ENCODE measurements around the gene NFKBIE. TPM values are rescaled to one million over a fixed set of nuclear protein-coding genes. Genes with fewer than 3 reads are reported as not detected.
A peak's percentile ranks its signal among the peaks of the same experiment; 100 is the strongest.
"Not testable (repeated sequence)": the region's sequence is repeated elsewhere in the genome, so short reads cannot be mapped to it uniquely, and the experiment has no call there.

The NFKBIE gene
- 10 to 100 TPM in 3 of 6 experiments, 1 to 10 TPM in 3; 2.5 to 30.2 (median 10.8) TPM for total RNA-seq
- long read RNA-seq: 0 reads

- TF ChIP-seq CTCF (IDR thresholded peaks at IDR 0.05) (peak; percentile 13 to 24 (median 18)), POLR2A (IDR thresholded peaks at IDR 0.05) (peak; percentile 94)
- intact Hi-C loops (cut with DNase I): loop anchor here (5.0 kb wide), 1 partner anchor 72 kb away; no protein-coding TSS in a partner anchor
- DNase-seq: peak; percentile 97 to 99 (median 98)
- H3K4me1 ChIP-seq: peaks cover 0 to 16% (median 7%) of the 10 kb centered on the region in 4 donors
- no peaks in the 10 kb centered on the region for H3K27me3 ChIP-seq
- peak within 1 kb of the TSS; percentile 67 to 97 (median 86) for H3K4me3 ChIP-seq
- WGBS (ENCODE audit: insufficient coverage, low coverage, low lambda C conversion rate, missing lambda C conversion rate): 1% methylated on average over 12 of the region's 72 CpGs
- H3K36me3 ChIP-seq: peaks cover 0 to under 1% (median 0%) of the 10 kb centered on the region in 4 donors
- H3K9me3 ChIP-seq: no peaks in the 10 kb centered on the region
- peak within 1 kb of the TSS; percentile 58 to 88 (median 81) for H3K27ac ChIP-seq
- peak; percentile 82 to 95 (median 92) for ATAC-seq
These were observed at the start of gene NFKBIE for GRCh38 chr6:44265007-44265721. NFKBIE (minus strand) TSS chr6:44265551; CDS start chr6:44265346, 205 bp downstream.

GRCh38 chr6:44314657-44315056 lies 49.3 kb upstream of the NFKBIE start:
- H3K9me3 ChIP-seq; H3K4me1 ChIP-seq; H3K4me3 ChIP-seq; H3K27me3 ChIP-seq; H3K27ac ChIP-seq; ATAC-seq; DNase-seq; intact Hi-C loops (cut with DNase I): not testable (repeated sequence)
- H3K36me3 ChIP-seq: peaks cover 0 to 14% (median 6%) of the 10 kb centered on the region in 4 donors
- WGBS (ENCODE audit: insufficient coverage, low coverage, low lambda C conversion rate, missing lambda C conversion rate): 92% methylated on average over 8 of the region's 8 CpGs

- peaks cover 0 to 8% (median 2%) of the 10 kb centered on the region in 4 donors for H3K4me1 ChIP-seq
- DNase-seq: peak; percentile 85 to 89 (median 88)
- no peaks in the 10 kb centered on the region for H3K27me3 ChIP-seq
- TF ChIP-seq POLR2A (IDR thresholded peaks at IDR 0.05): peak; percentile 80
- TF ChIP-seq CTCF (IDR thresholded peaks at IDR 0.05): peak; percentile 89 to 100 (median 99)
- peak within 1 kb of the TSS; percentile 67 to 94 (median 93) for H3K4me3 ChIP-seq
- peaks cover 0 to 23% (median 10%) of the 10 kb centered on the region in 4 donors for H3K36me3 ChIP-seq
- intact Hi-C loops (cut with DNase I): no loop called here
- peak within 1 kb of the TSS; percentile 27 to 80 (median 73) for H3K27ac ChIP-seq
- WGBS (ENCODE audit: insufficient coverage, low coverage, low lambda C conversion rate, missing lambda C conversion rate): 4% methylated on average over 27 of the region's 52 CpGs
- no peaks in the 10 kb centered on the region for H3K9me3 ChIP-seq
- ATAC-seq: peak; percentile 97 to 100 (median 99)
These were observed 47.8 kb upstream of the NFKBIE start, which contains the start of gene AARS2 for GRCh38 chr6:44312901-44313788. AARS2 (minus strand) TSS chr6:44313347; CDS start chr6:44313323, 24 bp downstream.

- H3K36me3 ChIP-seq: peaks cover 0 to 23% (median 13%) of the 10 kb centered on the region in 4 donors
- 83% methylated on average over 3 of the region's 3 CpGs for WGBS (ENCODE audit: insufficient coverage, low coverage, low lambda C conversion rate, missing lambda C conversion rate)
- no peak overlapping the region for H3K27ac ChIP-seq
- intact Hi-C loops (cut with DNase I): no loop called here
- no peaks in the 10 kb centered on the region for H3K9me3 ChIP-seq
- DNase-seq (no peak), ATAC-seq (no peak)
- H3K4me3 ChIP-seq: no peak overlapping the region
- TF ChIP-seq CTCF (IDR thresholded peaks at IDR 0.05) (no peak), POLR2A (IDR thresholded peaks at IDR 0.05) (no peak)
- no peaks in the 10 kb centered on the region for H3K27me3 ChIP-seq
- peaks cover 0 to 8% (median 2%) of the 10 kb centered on the region in 4 donors for H3K4me1 ChIP-seq
These were observed 46.4 kb upstream of the NFKBIE start for GRCh38 chr6:44311767-44312166.

All from right lobe of liver (tissue), 6 donors.